GM06990 (cell line): ENCODE results near the gene ACAA2.

Experiments used
- DNase-seq: peaks from one replicate; pipeline ENCODE4 v3.0.0-alpha.2; 2011; ENCODE audit not compliant: insufficient read length; ENCODE audit errors: extremely low read depth
- H3K27me3 ChIP-seq: replicated peaks from 2 replicates; pipeline ENCODE4 v1.6.0; 2011; ENCODE audit warnings: low read length; ENCODE audit not compliant: control insufficient read depth, insufficient read depth
- H3K36me3 ChIP-seq: 2 replicates; pipeline ENCODE4 v1.5.1; 2011; ENCODE audit warnings: low read length; ENCODE audit not compliant: control insufficient read depth, insufficient read depth
- H3K4me3 ChIP-seq: replicated peaks from 2 replicates; pipeline ENCODE4 v1.5.1; 2011; ENCODE audit warnings: low read depth, mild to moderate bottlenecking, control low read depth, low read length
- TF ChIP-seq, protein P1 (sequence below): IDR thresholded peaks from 2 replicates; pipeline ENCODE4 v1.5.1; 2011; ENCODE audit warnings: low read length, control low read depth, mild to moderate bottlenecking, inconsistent platforms; ENCODE audit not compliant: insufficient read depth, poor library complexity, severe bottlenecking

ACAA2 gene

DNA sequence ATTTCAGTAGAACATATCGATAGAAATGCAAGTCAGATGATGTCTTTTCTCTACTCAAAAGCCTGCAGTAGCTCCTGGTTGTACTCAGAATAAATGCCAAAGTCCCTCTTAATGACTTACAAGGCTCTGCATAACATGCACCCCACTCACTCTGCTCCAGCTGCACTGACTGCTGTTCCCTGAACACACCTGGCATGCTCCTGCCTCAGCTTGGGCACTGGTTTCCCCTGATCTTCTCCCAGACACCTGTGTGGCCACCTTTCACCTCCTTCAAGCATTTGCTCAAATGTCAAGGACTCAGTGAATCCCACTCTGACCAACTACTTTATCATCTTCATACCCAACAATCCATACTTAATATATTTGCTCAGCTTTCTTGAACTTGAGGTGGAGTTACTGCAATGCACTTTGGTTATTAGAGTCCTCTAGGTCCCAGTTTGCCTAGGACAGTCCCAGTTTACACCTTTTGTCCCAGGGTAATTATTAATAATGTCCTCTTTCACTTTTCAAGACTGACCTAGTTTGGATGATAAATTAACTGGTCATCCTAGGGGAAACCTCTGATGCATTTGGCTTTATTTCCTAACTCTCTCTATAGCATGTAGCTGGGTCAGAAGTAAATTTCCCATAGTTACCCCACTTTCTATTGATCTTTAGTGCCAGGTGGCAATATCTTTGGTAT is 44.1 kb downstream of the ACAA2 start:
- DNase-seq, result no peak
- Histone ChIP-seq H3K27me3 (no peaks in the 10 kb centered on the region; the same call in 1 of the 2 replicates), H3K36me3 (no peaks in the 10 kb centered on the region), H3K4me3 (no peak overlapping the region)
- TF ChIP-seq, protein P1, sequence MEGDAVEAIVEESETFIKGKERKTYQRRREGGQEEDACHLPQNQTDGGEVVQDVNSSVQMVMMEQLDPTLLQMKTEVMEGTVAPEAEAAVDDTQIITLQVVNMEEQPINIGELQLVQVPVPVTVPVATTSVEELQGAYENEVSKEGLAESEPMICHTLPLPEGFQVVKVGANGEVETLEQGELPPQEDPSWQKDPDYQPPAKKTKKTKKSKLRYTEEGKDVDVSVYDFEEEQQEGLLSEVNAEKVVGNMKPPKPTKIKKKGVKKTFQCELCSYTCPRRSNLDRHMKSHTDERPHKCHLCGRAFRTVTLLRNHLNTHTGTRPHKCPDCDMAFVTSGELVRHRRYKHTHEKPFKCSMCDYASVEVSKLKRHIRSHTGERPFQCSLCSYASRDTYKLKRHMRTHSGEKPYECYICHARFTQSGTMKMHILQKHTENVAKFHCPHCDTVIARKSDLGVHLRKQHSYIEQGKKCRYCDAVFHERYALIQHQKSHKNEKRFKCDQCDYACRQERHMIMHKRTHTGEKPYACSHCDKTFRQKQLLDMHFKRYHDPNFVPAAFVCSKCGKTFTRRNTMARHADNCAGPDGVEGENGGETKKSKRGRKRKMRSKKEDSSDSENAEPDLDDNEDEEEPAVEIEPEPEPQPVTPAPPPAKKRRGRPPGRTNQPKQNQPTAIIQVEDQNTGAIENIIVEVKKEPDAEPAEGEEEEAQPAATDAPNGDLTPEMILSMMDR, result no peak

DNA sequence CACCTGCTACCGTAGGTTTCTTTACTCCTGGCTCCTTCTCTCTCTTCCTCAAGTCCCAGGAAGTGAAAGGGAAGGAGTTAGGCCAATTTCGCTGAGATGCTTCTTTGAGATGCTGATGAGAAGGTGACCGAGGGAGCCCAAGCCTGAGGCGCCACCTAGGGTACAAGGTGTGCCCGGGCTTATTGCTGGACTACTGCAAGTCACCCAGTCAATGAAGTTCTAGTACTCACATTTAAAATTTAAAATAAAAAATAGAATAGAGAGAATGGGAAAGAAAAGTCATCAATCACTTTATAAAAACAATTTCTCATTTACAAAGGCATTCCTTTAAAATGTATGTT is 45.3 kb downstream of the ACAA2 start:
- no peak for DNase-seq
- Histone ChIP-seq H3K27me3 (no peaks in the 10 kb centered on the region; the same call in 1 of the 2 replicates), H3K36me3 (no peaks in the 10 kb centered on the region), H3K4me3 (no peak overlapping the region)
- TF ChIP-seq, protein P1, result peak; percentile 50

DNA sequence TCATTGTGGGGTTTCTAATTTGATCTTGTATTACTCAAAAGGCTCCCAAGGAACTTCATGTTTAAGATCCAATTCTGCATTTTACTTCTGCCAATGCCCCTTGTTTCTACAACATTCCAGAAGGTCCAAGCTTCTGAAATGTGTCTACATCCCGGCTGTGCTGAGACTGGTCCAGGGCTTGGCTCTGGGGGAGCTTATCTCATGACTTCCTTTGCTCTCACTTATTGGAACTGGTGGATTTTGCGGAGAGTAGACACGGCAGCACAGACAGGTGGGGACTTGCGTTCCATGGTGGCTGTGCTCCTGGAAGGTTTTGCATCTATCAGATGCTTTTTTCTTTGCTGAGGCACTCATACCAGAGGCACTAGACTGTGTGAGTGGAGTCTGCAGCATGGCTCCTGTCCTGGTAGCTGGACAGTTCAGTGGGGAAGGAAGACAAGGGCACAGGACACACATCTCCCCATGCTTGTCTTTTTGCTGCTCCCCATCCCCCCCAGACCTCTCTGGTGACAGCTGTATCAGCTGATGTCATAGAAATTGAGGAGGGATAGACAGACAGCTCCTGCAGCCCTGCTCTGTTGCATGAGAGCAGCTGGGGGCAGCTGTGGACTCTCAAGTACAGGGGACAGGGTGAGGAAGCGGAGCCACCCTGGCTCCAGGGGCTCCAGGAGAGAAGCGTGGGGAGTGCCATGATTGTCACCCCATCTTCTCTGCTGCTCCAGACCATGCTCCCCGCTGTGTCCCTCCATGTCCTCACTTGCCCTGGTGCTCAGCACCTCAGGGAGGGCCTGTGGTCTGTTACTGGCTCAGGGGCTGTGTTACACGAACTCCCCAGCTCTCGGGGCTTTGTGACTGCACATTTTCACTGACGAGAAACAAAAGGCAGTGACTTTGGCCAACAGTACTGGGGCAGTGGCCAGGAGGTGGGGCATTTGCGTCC is 46.0 kb downstream of the ACAA2 start:
- TF ChIP-seq, protein P1, result no peak
- no peak for DNase-seq
- no peak overlapping the region for H3K4me3 ChIP-seq

DNA sequence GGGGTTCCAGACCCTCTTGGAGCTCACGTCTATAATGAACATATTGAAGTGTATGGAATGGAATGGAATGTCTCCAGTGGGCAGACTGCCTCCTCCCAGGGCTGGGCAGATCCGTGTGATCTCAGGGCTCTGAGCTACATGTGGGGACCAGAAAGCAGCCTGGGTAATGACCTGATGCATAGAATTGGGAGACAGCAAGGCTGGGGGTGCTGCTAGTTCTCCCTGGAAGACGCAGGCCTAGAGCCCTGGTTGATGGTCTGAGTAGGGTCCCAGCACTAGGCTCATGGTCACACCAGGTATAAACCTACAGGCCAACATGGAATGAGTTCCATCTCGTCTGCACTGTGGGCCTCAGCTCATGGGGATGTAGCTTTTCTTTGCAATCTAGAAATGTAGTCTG is 46.7 kb downstream of the ACAA2 start:
- Histone ChIP-seq H3K27me3 (no peaks in the 10 kb centered on the region; the same call in 1 of the 2 replicates), H3K36me3 (no peaks in the 10 kb centered on the region), H3K4me3 (no peak overlapping the region)
- DNase-seq, result no peak
- TF ChIP-seq, protein P1, result no peak

More for the DNA sequence above, 46.0 kb downstream of the ACAA2 start:
- H3K36me3 ChIP-seq, result no peaks in the 10 kb centered on the region
- no peaks in the 10 kb centered on the region; the same call in 1 of the 2 replicates for H3K27me3 ChIP-seq

DNA sequence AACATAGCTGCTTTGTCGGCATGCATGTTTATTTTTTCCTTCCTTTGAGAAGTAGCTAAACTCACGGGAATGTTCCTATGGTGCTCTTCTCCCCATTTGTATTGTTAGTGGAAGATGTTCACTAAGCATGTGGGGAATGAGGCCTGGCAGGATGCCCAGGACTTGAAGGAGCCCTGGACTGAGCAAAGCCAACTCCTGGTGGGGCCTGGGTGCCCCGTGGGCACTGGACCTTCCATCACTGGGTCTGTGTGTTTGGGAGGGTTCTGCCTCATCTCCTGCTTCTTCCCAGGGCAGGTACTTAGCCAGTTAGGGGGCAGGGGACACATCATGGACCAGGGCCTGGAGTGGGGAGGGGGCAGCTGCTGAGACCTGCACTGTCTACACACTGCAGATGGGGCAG is 49.3 kb downstream of the ACAA2 start:
- H3K27me3 ChIP-seq, result no peaks in the 10 kb centered on the region; the same call in 1 of the 2 replicates
- no peak for DNase-seq
- H3K4me3 ChIP-seq, result no peak overlapping the region
- H3K36me3 ChIP-seq, result no peaks in the 10 kb centered on the region
- TF ChIP-seq, protein P1, result no peak
